Right ventricle myocardium inferior (tissue), 1 donor: ENCODE measurements around the gene SERPINA1. TPM values are rescaled to one million over a fixed set of nuclear protein-coding genes. Genes with fewer than 3 reads are reported as not detected.

Source experiments
- ATAC-seq: fragments of 200-7000 bp; cut with Tn5 transposase; one replicate; pipeline ENCODE4 v1.9.1; 2020; ENCODE audit warnings: mild to moderate bottlenecking, moderate library complexity
- DNase-seq: peaks from one replicate; pipeline ENCODE4 v3.0.0; 2021; ENCODE audit errors: missing footprints
- intact Hi-C: fragments of 100-400 bp; cut with DNase I; formaldehyde crosslinking; loops from one replicate; pipeline ENCODE4 v1.11.0; 2022
- total RNA-seq: library from RNA; stranded (reverse); fragmentation: NEBNext Ultra II Directional; extraction: Animal tissue kit (Norgen Biotek cat#: 25700); gene quantifications from one replicate; pipeline ENCODE4 v1.2.1, GENCODE V29; 2021
- donor health status: DM: no; HTN: yes; CAD: no; lungs with severe emphysema.

SERPINA1 gene
- total RNA-seq, 1 donor from 2014 or later: 9.1 TPM

DNA sequence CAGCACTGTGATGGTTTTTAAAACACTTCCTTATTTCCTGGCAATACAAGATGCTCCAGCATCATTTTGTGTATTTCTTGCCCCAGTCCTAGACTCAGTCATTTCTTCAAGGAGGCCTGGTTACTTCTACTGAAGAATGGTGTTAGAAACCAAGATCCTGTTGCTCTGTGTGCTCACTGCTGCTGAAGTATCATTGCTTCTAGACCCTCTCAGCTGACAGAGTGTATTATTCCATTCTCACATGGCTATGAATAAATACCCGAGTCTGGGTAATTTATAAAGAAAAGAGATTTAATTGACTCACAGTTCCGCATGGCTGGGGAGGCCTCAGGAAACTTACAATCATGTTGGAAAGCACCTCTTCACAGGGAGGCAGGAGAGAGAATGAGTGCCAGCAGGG is 50.4 kb downstream of the SERPINA1 start:
- intact Hi-C loops: no loop called here
- DNase-seq (no peak), ATAC-seq (no peak)

DNA sequence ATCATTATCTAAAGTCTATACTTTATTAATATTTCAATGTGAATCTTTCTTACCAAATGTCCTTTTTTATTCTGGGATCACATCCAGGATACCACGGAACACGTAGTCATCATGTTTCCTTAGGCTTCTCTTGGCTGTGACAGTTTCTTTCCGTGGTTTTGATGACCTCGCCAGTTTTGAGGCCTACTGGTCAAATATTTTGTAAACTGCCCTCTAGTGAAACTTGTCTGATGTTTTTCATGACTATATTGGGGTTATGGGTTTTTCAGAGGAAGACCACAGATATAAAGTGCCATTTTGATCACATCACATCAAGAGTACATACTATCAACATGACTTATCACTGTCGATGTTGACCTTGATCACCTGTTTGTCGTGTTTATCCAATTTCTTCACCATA is 51.1 kb downstream of the SERPINA1 start:
- DNase-seq (no peak), ATAC-seq (no peak)
- intact Hi-C loops: no loop called here

DNA sequence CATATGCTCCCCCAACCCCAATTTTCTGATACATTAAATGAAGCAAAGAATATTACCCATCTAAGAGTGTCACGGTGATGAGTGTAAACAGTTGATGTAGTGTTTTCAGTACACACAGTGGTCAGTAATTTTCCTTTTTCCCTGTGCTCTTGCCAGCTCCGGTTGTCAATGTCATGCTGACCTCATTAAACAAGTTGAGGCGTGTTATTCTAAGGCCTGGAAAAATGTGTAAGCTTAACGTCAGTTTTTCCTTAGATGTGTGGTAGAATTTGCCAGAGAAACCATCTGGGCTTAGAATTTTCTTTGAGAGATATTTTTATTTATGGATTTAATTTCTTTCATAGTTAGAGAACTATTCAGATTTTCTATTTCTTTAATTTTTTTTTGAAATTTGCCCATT is 53.5 kb downstream of the SERPINA1 start:
- no peak for ATAC-seq
- intact Hi-C loops: no loop called here
- DNase-seq: no peak

DNA sequence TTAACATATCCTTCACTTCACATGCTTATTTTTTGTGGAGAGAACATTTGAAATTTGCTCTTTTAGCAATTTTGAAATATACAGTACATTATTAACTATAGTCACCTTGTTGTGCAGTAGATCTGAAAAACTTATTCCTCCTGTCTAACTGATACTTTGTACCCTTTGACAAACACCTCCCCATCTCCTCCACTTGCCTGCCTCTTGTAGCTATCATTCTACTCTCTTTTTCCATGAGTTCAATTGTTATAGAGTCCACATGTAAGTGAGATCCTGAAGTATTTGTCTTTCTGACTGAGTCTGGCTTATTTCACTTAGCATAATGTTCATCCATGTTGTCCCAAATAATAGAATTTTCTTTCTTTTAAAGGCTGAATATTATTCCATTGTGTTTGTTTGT is 55.8 kb downstream of the SERPINA1 start:
- no peak for DNase-seq
- intact Hi-C loops: no loop called here
- ATAC-seq: no peak

DNA sequence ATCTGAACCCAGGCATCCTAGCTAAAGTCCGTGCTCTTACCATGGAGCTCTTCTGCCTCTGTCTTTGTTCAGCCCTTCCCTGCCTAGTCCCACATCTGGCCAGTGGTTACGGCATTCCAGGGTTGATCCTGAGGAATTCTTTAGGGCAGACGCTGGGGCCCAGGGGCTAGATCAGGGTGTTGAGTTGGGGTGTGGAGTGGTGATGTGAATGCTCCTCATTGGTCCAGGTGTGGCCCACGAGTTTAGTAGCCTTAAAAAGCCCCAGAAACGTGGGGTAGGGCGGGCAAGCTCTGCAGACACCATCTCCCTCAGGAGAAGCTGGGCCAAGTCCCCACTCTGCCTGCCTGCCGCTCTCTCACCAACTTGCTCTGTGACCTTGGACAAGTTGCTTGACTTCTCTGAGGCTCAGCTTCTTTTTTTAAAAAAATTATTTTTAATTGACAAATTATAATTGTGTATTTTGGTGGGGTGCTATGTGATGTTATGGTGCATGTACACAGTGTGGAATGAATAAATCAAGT is 56.3 kb downstream of the SERPINA1 start:
- intact Hi-C loops: no loop called here
- ATAC-seq (no peak), DNase-seq (no peak)

DNA sequence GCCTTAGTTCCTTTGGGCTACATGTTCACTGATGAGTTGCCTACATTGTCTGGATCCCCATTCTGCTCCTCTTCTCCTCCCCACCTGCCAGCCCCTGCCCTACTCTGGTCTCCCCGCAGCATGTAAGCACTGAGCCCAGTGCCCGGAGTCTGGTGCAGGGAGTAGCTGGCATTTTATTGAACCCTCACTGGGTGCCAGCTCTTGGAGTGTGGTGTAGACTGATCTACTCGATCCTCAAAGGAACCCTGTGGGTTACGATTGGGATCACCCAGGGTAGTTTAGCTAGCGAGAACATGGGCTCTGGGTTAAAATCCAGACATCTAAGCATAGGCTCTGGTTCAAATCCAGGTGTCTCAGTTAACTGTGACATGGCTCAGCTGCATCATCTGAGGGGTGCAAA is 56.9 kb downstream of the SERPINA1 start:
- intact Hi-C loops: no loop called here
- ATAC-seq (no peak), DNase-seq (no peak)

DNA sequence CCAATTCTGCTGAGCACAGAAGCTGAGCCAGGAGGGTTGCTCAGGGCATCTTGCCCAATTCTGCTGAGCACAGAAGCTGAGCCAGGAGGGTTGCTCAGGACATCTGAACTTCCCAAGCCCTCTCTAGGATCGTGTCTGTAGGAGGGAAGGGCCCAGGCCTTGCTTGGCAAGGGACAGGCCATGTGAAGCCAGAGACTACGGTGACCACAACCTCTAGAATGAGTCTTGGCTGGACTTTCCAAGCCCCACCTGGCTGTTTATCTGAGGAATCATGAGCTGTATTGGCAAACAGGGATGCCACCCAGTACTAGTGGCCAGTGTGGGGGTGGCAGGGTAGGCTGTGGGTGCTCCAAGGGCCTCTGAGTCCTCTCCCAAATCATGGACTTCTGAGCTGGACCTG is 57.5 kb downstream of the SERPINA1 start:
- no peak for DNase-seq
- no peak for ATAC-seq
- intact Hi-C loops: no loop called here

DNA sequence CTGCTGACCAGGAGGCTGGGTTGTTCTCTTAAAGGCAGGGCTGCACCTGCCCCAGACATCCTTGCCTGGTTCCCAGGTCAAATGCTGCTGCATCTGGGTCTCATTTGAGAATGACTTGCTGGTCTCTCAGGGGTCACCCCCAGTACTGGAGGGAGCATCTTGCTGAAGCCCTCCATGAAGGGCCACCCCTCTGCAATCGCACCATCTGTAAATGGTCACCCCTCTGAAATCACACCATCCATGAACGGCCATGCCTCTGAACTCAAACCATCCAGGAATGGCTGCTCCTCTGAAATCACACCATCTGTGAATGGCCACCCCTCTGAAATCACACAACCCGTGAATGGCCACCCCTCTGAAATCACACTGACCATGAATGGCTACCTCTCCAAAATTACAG is 58.0 kb downstream of the SERPINA1 start:
- intact Hi-C loops: no loop called here
- no peak for DNase-seq
- no peak for ATAC-seq

DNA sequence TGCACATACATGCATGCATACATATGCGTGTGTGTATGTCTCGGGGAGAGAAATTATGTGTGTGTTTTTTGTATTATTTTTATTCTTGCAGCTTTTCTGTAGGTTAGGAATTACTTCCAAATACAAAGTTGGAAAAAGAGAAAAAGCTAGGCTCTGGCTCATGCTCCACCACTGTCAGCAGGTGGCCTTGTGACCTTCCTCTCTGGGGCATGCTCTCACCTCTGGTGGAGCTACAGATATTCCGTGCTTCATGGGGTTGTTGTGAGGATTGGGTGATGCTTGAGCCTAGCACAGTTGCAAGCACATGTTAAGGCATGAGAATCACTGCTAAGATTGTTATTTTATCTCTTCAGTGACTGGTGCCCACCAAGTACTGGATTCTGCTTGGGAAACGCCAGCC is 58.5 kb downstream of the SERPINA1 start:
- DNase-seq: no peak
- no peak for ATAC-seq
- intact Hi-C loops: no loop called here

DNA sequence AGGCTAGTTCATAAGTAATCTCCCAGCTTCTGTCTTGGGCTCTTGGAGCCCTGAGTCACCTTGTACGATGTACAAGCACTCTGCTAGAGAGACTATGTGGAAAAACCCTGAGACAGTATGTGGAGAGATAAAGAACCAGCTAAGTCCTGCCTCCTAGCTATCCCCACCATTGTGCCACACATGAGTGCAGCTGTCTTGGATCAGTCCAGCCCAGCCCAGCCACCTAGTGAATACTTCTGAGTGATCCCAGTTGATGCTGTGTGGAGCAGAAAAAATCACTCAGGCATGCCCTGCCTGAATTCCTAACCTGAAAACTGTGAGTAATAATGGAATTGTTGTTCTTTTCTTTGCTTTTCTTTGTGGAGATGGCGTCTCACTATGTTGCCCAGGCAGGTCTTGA is 60.2 kb downstream of the SERPINA1 start:
- DNase-seq (no peak), ATAC-seq (no peak)
- intact Hi-C loops: no loop called here

Other genes starting within 250 kb of the SERPINA1 start
- 0.16 TPM for gene PPP4R4, start 214.3 kb downstream of the SERPINA1 start, total RNA-seq
- gene SERPINA10, start 95.3 kb downstream of the SERPINA1 start, total RNA-seq: not detected
- not detected for gene SERPINA6, start 65.3 kb downstream of the SERPINA1 start, total RNA-seq
- gene SERPINA2, start 21.9 kb downstream of the SERPINA1 start, total RNA-seq: not detected
- not detected for gene SERPINA11, start 64.2 kb upstream of the SERPINA1 start, total RNA-seq
- not detected for gene SERPINA9, start 87.6 kb upstream of the SERPINA1 start, total RNA-seq
- not detected for gene SERPINA12, start 120.9 kb upstream of the SERPINA1 start, total RNA-seq
- gene SERPINA4, start 172.8 kb upstream of the SERPINA1 start, total RNA-seq: not detected
- gene SERPINA5, start 192.8 kb upstream of the SERPINA1 start, total RNA-seq: 4.1 TPM
- 112 TPM for gene SERPINA3, start 223.8 kb upstream of the SERPINA1 start, total RNA-seq